Measurements from ENCODE around the gene FHL3.

GRCh38 chr1:37951783-37952624 is 53.3 kb downstream of the FHL3 start:
- TF ChIP-seq CTCF (IDR thresholded peaks at IDR 0.05) (no peak), POLR2A (IDR thresholded peaks at IDR 0.05) (no peak)

Data from vagina (tissue), 2 donors.